GM12865 (cell line): ENCODE measurements around the gene SSRP1.

Experiments
- DNase-seq: peaks from one replicate; pipeline ENCODE4 v3.0.0; 2010; ENCODE audit warnings: low read depth
- H3K4me3 ChIP-seq: 2 replicates; pipeline ENCODE4 v1.5.1; 2011; ENCODE audit warnings: mild to moderate bottlenecking, low read depth, low read length, control low read depth
- CTCF ChIP-seq: IDR thresholded peaks from 2 replicates; pipeline ENCODE4 v1.5.1; 2011; ENCODE audit warnings: low read length, control low read depth, low read depth, inconsistent platforms; ENCODE audit not compliant: insufficient read depth; ENCODE audit errors: missing control alignments

Gene SSRP1

GRCh38 chr11:57353852-57354251 lies 18.2 kb upstream of the SSRP1 start:
- DNase-seq: no peak
- no peak for TF ChIP-seq CTCF
- H3K4me3 ChIP-seq: no peak overlapping the region

- DNase-seq: no peak
- TF ChIP-seq CTCF: no peak
- no peak overlapping the region for H3K4me3 ChIP-seq
Measured at GRCh38 chr11:57353446-57353845, 17.8 kb upstream of the SSRP1 start.

- no peak for DNase-seq
- no peak for TF ChIP-seq CTCF
- no peak overlapping the region for H3K4me3 ChIP-seq
Measured at GRCh38 chr11:57353036-57353435, 17.3 kb upstream of the SSRP1 start.

GRCh38 chr11:57349491-57350274 lies 14.0 kb upstream of the SSRP1 start:
- DNase-seq: peak; percentile 54
- peak; percentile 85 for TF ChIP-seq CTCF
- no peak overlapping the region for H3K4me3 ChIP-seq

GRCh38 chr11:57348636-57349313 lies 13.1 kb upstream of the SSRP1 start:
- no peak for DNase-seq
- TF ChIP-seq CTCF: no peak
- H3K4me3 ChIP-seq: no peak overlapping the region

- no peak for TF ChIP-seq CTCF
- DNase-seq: no peak
- H3K4me3 ChIP-seq: no peak overlapping the region
Measured at GRCh38 chr11:57348052-57348451, 12.4 kb upstream of the SSRP1 start.
